IMR-90 (cell line): ENCODE measurements around the gene YIPF7. TPM values are rescaled to one million over a fixed set of nuclear protein-coding genes. Genes with fewer than 3 reads are reported as not detected.

Experiments
- ATAC-seq: fragments of 200-7000 bp; cut with Tn5 transposase; 2 replicates; pipeline ENCODE4 v1.9.1; 2020; ENCODE audit warnings: low read depth, mild to moderate bottlenecking, moderate library complexity
- BruUV-seq: library from RNA; stranded (reverse); fragments of 400-500 nt; replicated peaks from 2 replicates; lab custom pipeline; 2021; lab: Mats Ljungman, UMichigan
- CTCF ChIA-PET: fragments of 300-600 bp; formaldehyde crosslinking; extraction: SDS; loops from one replicate; lab custom pipeline; 2021; ENCODE audit warnings: antibody characterized with exemption; lab: Yijun Ruan, JAX
- POLR2A ChIA-PET: fragments of 300-600 bp; sonication (Branson Sonifier 250); formaldehyde crosslinking; loops from one replicate; lab custom pipeline; 2022; ENCODE audit warnings: antibody characterized with exemption; ENCODE audit not compliant: unreplicated experiment; lab: Charles Lee
- DNase-seq: peaks from one replicate; pipeline ENCODE4 v3.0.0; 2013
- H2AFZ ChIP-seq: replicated peaks from 2 replicates; pipeline ENCODE3; 2013; ENCODE audit warnings: low read length, mild to moderate bottlenecking; ENCODE audit not compliant: poor library complexity
- H2AK5ac ChIP-seq: 2 replicates; pipeline ENCODE4 v1.6.1; 2013; ENCODE audit warnings: low read depth, low read length, inconsistent platforms
- H2AK9ac ChIP-seq: replicated peaks from 2 replicates; pipeline ENCODE3; 2013; ENCODE audit warnings: mild to moderate bottlenecking, low read depth, low read length, moderate library complexity; ENCODE audit not compliant: poor library complexity
- H2BK120ac ChIP-seq: 2 replicates; pipeline ENCODE4 v1.6.1; 2013; ENCODE audit warnings: low read depth, low read length, inconsistent platforms
- H2BK15ac ChIP-seq: 3 replicates; pipeline ENCODE4 v1.6.1; 2013; ENCODE audit warnings: low read depth, low read length, inconsistent platforms
- H2BK20ac ChIP-seq: 2 replicates; pipeline ENCODE4 v1.6.1; 2013; ENCODE audit warnings: low read depth, mild to moderate bottlenecking, inconsistent platforms, low read length, moderate library complexity
- H2BK5ac ChIP-seq: 2 replicates; pipeline ENCODE4 v1.6.1; 2013; ENCODE audit warnings: mild to moderate bottlenecking, low read depth, low read length, inconsistent platforms; ENCODE audit not compliant: poor library complexity, severe bottlenecking
- H3K14ac ChIP-seq: replicated peaks from 2 replicates; pipeline ENCODE4 v1.6.1; 2013; ENCODE audit warnings: low read depth, low read length, inconsistent platforms
- H3K18ac ChIP-seq: 2 replicates; pipeline ENCODE4 v1.6.1; 2013; ENCODE audit warnings: low read depth, low read length, control low read depth
- H3K23ac ChIP-seq: 2 replicates; pipeline ENCODE4 v1.6.1; 2013; ENCODE audit warnings: low read depth, low read length, inconsistent platforms
- H3K27ac ChIP-seq: 2 replicates; pipeline ENCODE4 v1.5.1; 2013; ENCODE audit warnings: mild to moderate bottlenecking, control low read depth, low read length; ENCODE audit not compliant: insufficient read depth
- H3K27me3 ChIP-seq: 2 replicates; pipeline ENCODE4 v1.6.1; 2013; ENCODE audit warnings: low read length; ENCODE audit not compliant: control insufficient read depth, insufficient read depth
- H3K36me3 ChIP-seq: 2 replicates; pipeline ENCODE4 v1.6.1; 2013; ENCODE audit warnings: low read length, mixed read lengths; ENCODE audit not compliant: control insufficient read depth, insufficient read depth
- H3K4ac ChIP-seq: 2 replicates; pipeline ENCODE4 v1.6.1; 2013; ENCODE audit warnings: low read depth, low read length, inconsistent platforms
- H3K4me1 ChIP-seq: 2 replicates; pipeline ENCODE4 v1.6.1; 2013; ENCODE audit warnings: low read length, mixed read lengths; ENCODE audit not compliant: control insufficient read depth, insufficient read depth
- H3K4me2 ChIP-seq: 2 replicates; pipeline ENCODE4 v1.6.1; 2013; ENCODE audit warnings: low read depth, mild to moderate bottlenecking, control low read depth, low read length, moderate library complexity
- H3K4me3 ChIP-seq: 2 replicates; pipeline ENCODE4 v1.5.1; 2013; ENCODE audit warnings: low read depth, mild to moderate bottlenecking, control low read depth, low read length, moderate library complexity; ENCODE audit not compliant: insufficient read depth
- H3K56ac ChIP-seq: 2 replicates; pipeline ENCODE4 v1.6.1; 2013; ENCODE audit warnings: low read length, inconsistent platforms; ENCODE audit not compliant: insufficient read depth; ENCODE audit errors: extremely low read depth
- H3K79me1 ChIP-seq, 2 experiments: 2 replicates each; pipeline ENCODE4 v1.6.1; 2013; ENCODE audit warnings: low read length in 2 of 2, inconsistent platforms in 1 of 2, low read depth in 1 of 2
- H3K9ac ChIP-seq: 2 replicates; pipeline ENCODE4 v1.6.1; 2013; ENCODE audit warnings: low read depth, low read length, control low read depth
- H3K9me1 ChIP-seq: 2 replicates; pipeline ENCODE4 v1.6.1; 2013; ENCODE audit warnings: low read length, inconsistent platforms; ENCODE audit not compliant: insufficient read depth
- H3K9me3 ChIP-seq: 2 replicates; pipeline ENCODE4 v1.6.1; 2013; ENCODE audit warnings: low read length; ENCODE audit not compliant: control insufficient read depth, insufficient read depth
- H4K20me1 ChIP-seq: 2 replicates; pipeline ENCODE4 v1.6.1; 2013; ENCODE audit warnings: low read length, inconsistent platforms; ENCODE audit not compliant: insufficient read depth
- H4K5ac ChIP-seq: 2 replicates; pipeline ENCODE4 v1.6.1; 2013; ENCODE audit warnings: mild to moderate bottlenecking, low read depth, low read length, control low read depth
- H4K8ac ChIP-seq, 2 experiments: 2 replicates each; pipeline ENCODE4 v1.6.1; 2013; ENCODE audit warnings: low read depth in 2 of 2, low read length in 2 of 2, control low read depth in 1 of 2, inconsistent platforms in 1 of 2
- H4K91ac ChIP-seq: 2 replicates; pipeline ENCODE4 v1.6.1; 2013; ENCODE audit warnings: low read depth, low read length, inconsistent platforms; ENCODE audit not compliant: insufficient read depth
- FOS ChIP-seq: fragments of 150-350 bp; IDR thresholded peaks from 2 replicates; pipeline ENCODE4 v1.6.1; 2016; ENCODE audit warnings: low read depth, low read length
- MXI1 ChIP-seq: IDR thresholded peaks from 2 replicates; pipeline ENCODE4 v1.6.1; 2012; ENCODE audit warnings: low read depth, mild to moderate bottlenecking, low read length, moderate library complexity, borderline replicate concordance
- NFE2L2 ChIP-seq: fragments of 150-350 bp; IDR thresholded peaks from 2 replicates; pipeline ENCODE4 v1.6.1; 2016; ENCODE audit warnings: low read depth, mild to moderate bottlenecking, low read length
- POLR2A ChIP-seq: IDR thresholded peaks from 2 replicates; pipeline ENCODE4 v1.6.1; 2012; ENCODE audit warnings: mild to moderate bottlenecking, low read depth, low read length
- RCOR1 ChIP-seq: IDR thresholded peaks from 2 replicates; pipeline ENCODE4 v1.6.1; 2012; ENCODE audit warnings: mild to moderate bottlenecking, low read length, improper control_type of control experiment; ENCODE audit not compliant: insufficient replicate concordance
- WGBS, 2 experiments: methylation state at CpG; one replicate each; pipeline versions ENCODE4 v1.1.5 to v1.1.7; 2013; ENCODE audit warnings: missing lambda C conversion rate in 2 of 2; ENCODE audit not compliant: insufficient read length in 1 of 2; ENCODE audit errors: extremely low coverage in 2 of 2; 5-methylcytosine and 5-hydroxymethylcytosine counted together
- dilution Hi-C: fragments of 300-500 bp; cut with HindIII; formaldehyde crosslinking; loops from one replicate; pipeline ENCODE4 v1.14.3; 2018; ENCODE audit warnings: low sequenced_read_pairs; ENCODE audit not compliant: unreplicated experiment
- in situ Hi-C: fragments of 300-500 bp; cut with MboI; formaldehyde crosslinking; loops from 3 replicates; pipeline ENCODE4 v1.14.3; 2019; ENCODE audit warnings: low sequenced_read_pairs, inconsistent platforms, mixed read lengths
- intact Hi-C: fragments of 100-400 bp; cut with micrococcal nuclease; formaldehyde crosslinking; loops from 2 replicates; pipeline ENCODE4 v1.10.0; 2022
- polyA plus RNA-seq, 3 experiments: library from polyadenylated mRNA; depleted of rRNA; stranded (reverse); fragments of >200 nt; gene quantifications; 2 replicates each; pipeline ENCODE4 v1.2.3, GENCODE V29; 2012; ENCODE audit warnings: low replicate concordance in 1 of 3
- total RNA-seq: library from RNA; depleted of rRNA; stranded (reverse); fragments of >200 nt; gene quantifications from 2 replicates; pipeline ENCODE4 v1.2.3, GENCODE V29; 2012

The YIPF7 gene
- total and polyA plus RNA-seq, 2 of the 4 experiments (the other 2 are of a cell fraction), result not detected

DNA sequence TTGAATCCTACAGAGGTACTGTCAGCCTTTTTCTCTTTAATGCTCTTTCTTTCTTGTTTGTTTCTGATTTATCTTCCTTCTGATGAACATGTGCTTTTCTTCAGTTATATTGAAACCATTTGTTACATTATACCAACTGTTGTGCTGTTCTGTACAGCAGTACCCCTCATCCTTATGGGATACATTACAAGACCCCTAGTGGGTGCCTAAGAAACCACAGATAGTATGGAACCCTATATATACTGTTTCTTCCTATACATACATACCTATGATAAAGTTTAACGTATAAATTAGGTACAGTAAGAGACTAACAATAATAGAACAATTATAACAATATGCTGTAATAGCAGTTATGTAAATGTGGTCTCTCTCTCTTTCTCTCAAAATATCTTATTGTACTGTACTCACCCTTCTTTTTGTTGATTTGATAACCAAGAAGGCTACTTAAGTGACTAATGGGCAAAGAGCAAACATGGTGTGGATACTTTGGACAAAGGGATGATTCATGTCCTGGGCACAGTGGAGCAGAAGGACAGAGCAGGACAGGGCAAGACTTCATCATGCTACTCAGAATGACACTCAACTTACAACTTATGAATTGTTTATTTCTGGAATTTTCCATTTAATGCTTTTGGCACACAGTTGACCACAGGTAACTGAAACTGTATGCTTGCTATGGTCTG, 10.7 kb upstream of the YIPF7 start:
- in situ Hi-C loops (no loop called here), intact Hi-C loops (no loop called here)
- no peak for ATAC-seq

More for the DNA sequence above, 10.7 kb upstream of the YIPF7 start:
- Histone ChIP-seq H4K8ac (no peak overlapping the region), H3K4me1 (no peaks in the 10 kb centered on the region), H3K9ac (no peak overlapping the region), H3K23ac (no peak overlapping the region), H3K27me3 (no peaks in the 10 kb centered on the region), H3K36me3 (no peaks in the 10 kb centered on the region), H3K79me1 (no peaks in the 10 kb centered on the region), H2BK20ac (no peak overlapping the region), H4K20me1 (no peaks in the 10 kb centered on the region), H3K4me2 (no peak overlapping the region), H3K14ac (no peak overlapping the region), H3K27ac (no peak overlapping the region), H2BK120ac (no peak overlapping the region), H2AFZ (no peak overlapping the region), H2BK5ac (no peak overlapping the region), H2AK9ac (no peak overlapping the region), H3K9me1 (no peaks in the 10 kb centered on the region), H3K4me3 (no peak overlapping the region), H4K91ac (no peak overlapping the region), H3K18ac (no peak overlapping the region), H3K4ac (no peak overlapping the region), H4K5ac (no peak overlapping the region), H2BK15ac (no peak overlapping the region), H3K56ac (no peak overlapping the region), H2AK5ac (no peak overlapping the region), H3K9me3 (no peaks in the 10 kb centered on the region)
- CTCF ChIA-PET, result no interaction called here
- no peak for DNase-seq
- no CpG with 5 or more reads among the region's 1 CpG for WGBS, 2 experiments
- POLR2A ChIA-PET, result no interaction called here
- TF ChIP-seq POLR2A, result no peak
- no peak for TF ChIP-seq FOS
- no peak for TF ChIP-seq NFE2L2
- no peak for TF ChIP-seq RCOR1
- TF ChIP-seq MXI1, result no peak
- dilution Hi-C loops, result no loop called here
- no TSS peak for BruUV-seq
